ENCODE data around the gene SV2C. TPM values are rescaled to one million over a fixed set of nuclear protein-coding genes. Genes with fewer than 3 reads are reported as not detected.

Gene SV2C
- total RNA-seq, 4 donors from 2014 or later: 0.05 to 0.11 TPM; not detected in 2

GRCh38 chr5:76283670-76284069 is 200.5 kb downstream of the SV2C start:
- peaks cover 16 to 29% of the 10 kb centered on the region in 2 donors for H3K4me1 ChIP-seq
- no peaks in the 10 kb centered on the region for H3K36me3 ChIP-seq
- intact Hi-C loops (cut with DNase I): no loop called here
- H3K9me3 ChIP-seq: no peaks in the 10 kb centered on the region
- TF ChIP-seq CTCF (IDR thresholded peaks at IDR 0.05) (no peak), POLR2A (IDR thresholded peaks at IDR 0.05) (no peak)
- DNase-seq: no peak
- H3K27ac ChIP-seq: no peak overlapping the region
- H3K27me3 ChIP-seq: no peaks in the 10 kb centered on the region
- no peak overlapping the region for H3K4me3 ChIP-seq (replicated peaks in 1 of 3)

- H3K27ac ChIP-seq: no peak overlapping the region
- WGBS, 2 donors: 93 to 95% methylated on average over 6 of the region's 6 CpGs
- peaks cover 9 to 29% of the 10 kb centered on the region in 2 donors for H3K4me1 ChIP-seq
- no peaks in the 10 kb centered on the region for H3K9me3 ChIP-seq
- no peak for TF ChIP-seq CTCF (IDR thresholded peaks at IDR 0.05)
- no peak for TF ChIP-seq POLR2A (IDR thresholded peaks at IDR 0.05)
- H3K36me3 ChIP-seq: no peaks in the 10 kb centered on the region
- H3K27me3 ChIP-seq: no peaks in the 10 kb centered on the region
- H3K4me3 ChIP-seq (replicated peaks in 1 of 3): no peak overlapping the region
- no peak for DNase-seq
- intact Hi-C loops (cut with DNase I): no loop called here
Measured at GRCh38 chr5:76289692-76290091, 206.5 kb downstream of the SV2C start.

GRCh38 chr5:76290321-76290757 is 207.2 kb downstream of the SV2C start:
- H3K27ac ChIP-seq: peak overlapping the region in 2 of 3 donors; percentile 0 to 25
- H3K27me3 ChIP-seq: no peaks in the 10 kb centered on the region
- TF ChIP-seq POLR2A (IDR thresholded peaks at IDR 0.05) (no peak), CTCF (IDR thresholded peaks at IDR 0.05) (no peak)
- WGBS, 2 donors: 60 to 62% methylated on average over 3 of the region's 3 CpGs
- intact Hi-C loops (cut with DNase I): no loop called here
- H3K4me3 ChIP-seq (replicated peaks in 1 of 3): no peak overlapping the region
- peak; percentile 39 to 40 for DNase-seq
- no peaks in the 10 kb centered on the region for H3K9me3 ChIP-seq
- peaks cover 9 to 34% of the 10 kb centered on the region in 2 donors for H3K4me1 ChIP-seq
- no peaks in the 10 kb centered on the region for H3K36me3 ChIP-seq

- intact Hi-C loops (cut with DNase I): no loop called here
- peak overlapping the region in 2 of 3 donors; percentile 3 to 7 for H3K27ac ChIP-seq
- peak; percentile 64 to 77 for DNase-seq
- H3K9me3 ChIP-seq: no peaks in the 10 kb centered on the region
- no peak overlapping the region for H3K4me3 ChIP-seq (replicated peaks in 1 of 3)
- no peaks in the 10 kb centered on the region for H3K27me3 ChIP-seq
- WGBS, 2 donors: 74 to 75% methylated on average over 8 of the region's 8 CpGs
- H3K4me1 ChIP-seq: peaks cover 9 to 34% of the 10 kb centered on the region in 2 donors
- no peaks in the 10 kb centered on the region for H3K36me3 ChIP-seq
- TF ChIP-seq CTCF (IDR thresholded peaks at IDR 0.05) (no peak), POLR2A (IDR thresholded peaks at IDR 0.05) (no peak)
Measured at GRCh38 chr5:76291305-76292077, 208.3 kb downstream of the SV2C start.

GRCh38 chr5:76292620-76293322 is 209.6 kb downstream of the SV2C start:
- Histone ChIP-seq H3K4me1 (peaks cover 9 to 34% of the 10 kb centered on the region in 2 donors), H3K4me3 (replicated peaks in 1 of 3) (no peak overlapping the region), H3K36me3 (no peaks in the 10 kb centered on the region), H3K9me3 (no peaks in the 10 kb centered on the region), H3K27ac (peak overlapping the region in 1 of 3 donors; percentile 3), H3K27me3 (no peaks in the 10 kb centered on the region)
- 91 to 93% methylated on average over 2 of the region's 2 CpGs for WGBS, 2 donors
- TF ChIP-seq CTCF (IDR thresholded peaks at IDR 0.05) (no peak), POLR2A (IDR thresholded peaks at IDR 0.05) (no peak)
- DNase-seq: no peak
- intact Hi-C loops (cut with DNase I): no loop called here
